Kidney (tissue), 14 donors: ENCODE data around the gene CSKMT. TPM values are rescaled to one million over a fixed set of nuclear protein-coding genes. Genes with fewer than 3 reads are reported as not detected.

Experiments
- DNase-seq, 5 donors: peaks; one replicate each; pipeline ENCODE4 v3.0.0-alpha.2; 2013 to 2020
- FAIRE-seq: peaks from 2 replicates; lab custom pipeline; 2012; peaks lifted over from hg19 to GRCh38; lab: Jason Lieb, UNC
- H3K27ac ChIP-seq, 2 donors: one replicate each; pipeline ENCODE4 v1.7.0; 2013; ENCODE audit warnings: low read depth in 2 of 2, low read length in 2 of 2, inconsistent platforms in 1 of 2
- H3K27me3 ChIP-seq: one replicate; pipeline ENCODE4 v1.7.1; 2013; ENCODE audit warnings: low read length, inconsistent platforms; ENCODE audit not compliant: control insufficient read depth, insufficient read depth
- H3K36me3 ChIP-seq, 3 donors: one replicate each; pipeline versions ENCODE4 v1.7.0 to v1.7.1; 2013; ENCODE audit warnings: low read length in 3 of 3, control low read depth in 1 of 3, inconsistent platforms in 1 of 3; ENCODE audit not compliant: insufficient read depth in 3 of 3, control insufficient read depth in 2 of 3
- H3K4me1 ChIP-seq, 3 donors: one replicate each; pipeline versions ENCODE4 v1.7.0 to v1.7.1; 2013; ENCODE audit warnings: low read length in 3 of 3, inconsistent platforms in 1 of 3, low read depth in 1 of 3; ENCODE audit not compliant: control insufficient read depth in 2 of 3, insufficient read depth in 2 of 3
- H3K4me3 ChIP-seq, 3 donors: one replicate each; pipeline versions ENCODE4 v1.7.0 to v1.8.1; 2013; ENCODE audit warnings: low read length in 3 of 3, control low read depth in 1 of 3, inconsistent platforms in 1 of 3
- H3K9ac ChIP-seq, 3 donors: one replicate each; pipeline versions ENCODE4 v1.7.0 to v1.7.1; 2013; ENCODE audit warnings: low read length in 3 of 3, control low read depth in 1 of 3, inconsistent platforms in 1 of 3
- H3K9me3 ChIP-seq, 3 donors: one replicate each; pipeline versions ENCODE4 v1.7.0 to v1.7.1; 2013; ENCODE audit warnings: low read length in 3 of 3, control low read depth in 1 of 3, inconsistent platforms in 1 of 3; ENCODE audit not compliant: control insufficient read depth in 2 of 3, insufficient read depth in 1 of 3
- CTCF ChIP-seq: IDR thresholded peaks from 3 replicates; pipeline ENCODE4 v1.5.1; 2012; ENCODE audit warnings: mild to moderate bottlenecking, moderate library complexity, borderline replicate concordance; ENCODE audit not compliant: insufficient read depth; ENCODE audit errors: extremely low read depth
- intact Hi-C: fragments of 100-400 bp; cut with DNase I; formaldehyde crosslinking; loops from one replicate; pipeline ENCODE4 v1.11.1; 2022
- polyA plus RNA-seq: library from polyadenylated mRNA; stranded (reverse); fragments of 350-450 nt; fragmentation: Illumina TruSeq; extraction: RNeasy Lipid Tissue Mini Kit (QIAGEN cat#74804); gene quantifications from one replicate; pipeline ENCODE4 v1.2.3, GENCODE V29; 2014; ENCODE audit warnings: low read depth, low replicate concordance; ENCODE audit not compliant: insufficient read depth
- total RNA-seq: library from RNA; stranded (reverse); fragmentation: NEBNext Ultra II Directional; extraction: Animal tissue kit (Norgen Biotek cat#: 25700); gene quantifications from one replicate; pipeline ENCODE4 v1.2.1, GENCODE V29; 2021
- donor health status: control.
- donor health status: control.
- donor health status: control.
- donor health status: control.
- donor health status: control.
- donor health status: DM: yes; HTN: yes; CAD: no.
- donor health status: Normal renal cell carcinoma (clear cell type).

The CSKMT gene
- total and polyA plus RNA-seq, 2 donors from 2014 or later: 8.2 to 12.1 TPM

- FAIRE-seq (no peak), DNase-seq (no peak)
- Histone ChIP-seq H3K27ac (peak overlapping the region; percentile 83 to 86), H3K9me3 (no peaks in the 10 kb centered on the region), H3K36me3 (peaks cover 0 to 19% (median 5%) of the 10 kb centered on the region in 3 donors), H3K27me3 (no peaks in the 10 kb centered on the region), H3K9ac (peak overlapping the region; percentile 40 to 94 (median 80)), H3K4me1 (peaks cover 0 to 8% (median 4%) of the 10 kb centered on the region in 3 donors), H3K4me3 (peak overlapping the region; percentile 64 to 90 (median 72))
- TF ChIP-seq CTCF: no peak
- intact Hi-C loops: no loop called here
Observed at GRCh38 chr11:62652161-62653006, 12.7 kb upstream of the CSKMT start.

GRCh38 chr11:62654297-62654696, 10.8 kb upstream of the CSKMT start:
- Histone ChIP-seq H3K4me3 (no peak overlapping the region), H3K9ac (no peak overlapping the region), H3K4me1 (peaks cover 0 to 8% (median 4%) of the 10 kb centered on the region in 3 donors), H3K36me3 (peaks cover 0 to 4% (median 4%) of the 10 kb centered on the region in 3 donors), H3K27ac (no peak overlapping the region), H3K9me3 (no peaks in the 10 kb centered on the region), H3K27me3 (no peaks in the 10 kb centered on the region)
- no peak for TF ChIP-seq CTCF
- FAIRE-seq (no peak), DNase-seq (no peak)
- intact Hi-C loops: no loop called here

- DNase-seq (peak in 1 of 5 donors; percentile 15), FAIRE-seq (no peak)
Observed at GRCh38 chr11:62656796-62657429, 8.2 kb upstream of the CSKMT start.

More at GRCh38 chr11:62656796-62657429, 8.2 kb upstream of the CSKMT start:
- Histone ChIP-seq H3K4me1 (peaks cover 0 to 4% (median 4%) of the 10 kb centered on the region in 3 donors), H3K4me3 (no peak overlapping the region), H3K27me3 (no peaks in the 10 kb centered on the region), H3K9me3 (no peaks in the 10 kb centered on the region), H3K27ac (no peak overlapping the region), H3K36me3 (no peaks in the 10 kb centered on the region), H3K9ac (no peak overlapping the region)
- TF ChIP-seq CTCF: no peak
- intact Hi-C loops: no loop called here
